Endometrial microvascular endothelial cells (primary cell): ENCODE measurements around the gene PRKCD. TPM values are rescaled to one million over a fixed set of nuclear protein-coding genes. Genes with fewer than 3 reads are reported as not detected.

Source experiments
- in situ Hi-C: cut with HindIII; loops from 2 replicates; pipeline ENCODE4 v1.10.0; 2017; ENCODE audit warnings: low sequenced_read_pairs, low pct_unique_long_range_greater_than_20kb; ENCODE audit errors: inconsistent ontology term
- total RNA-seq: library from RNA; depleted of rRNA; stranded (reverse); fragments of >200 nt; gene quantifications from one replicate; pipeline ENCODE4 v1.2.3, GENCODE V29; 2015; ENCODE audit errors: inconsistent ontology term

The PRKCD gene
- total RNA-seq, result 2.7 TPM

DNA sequence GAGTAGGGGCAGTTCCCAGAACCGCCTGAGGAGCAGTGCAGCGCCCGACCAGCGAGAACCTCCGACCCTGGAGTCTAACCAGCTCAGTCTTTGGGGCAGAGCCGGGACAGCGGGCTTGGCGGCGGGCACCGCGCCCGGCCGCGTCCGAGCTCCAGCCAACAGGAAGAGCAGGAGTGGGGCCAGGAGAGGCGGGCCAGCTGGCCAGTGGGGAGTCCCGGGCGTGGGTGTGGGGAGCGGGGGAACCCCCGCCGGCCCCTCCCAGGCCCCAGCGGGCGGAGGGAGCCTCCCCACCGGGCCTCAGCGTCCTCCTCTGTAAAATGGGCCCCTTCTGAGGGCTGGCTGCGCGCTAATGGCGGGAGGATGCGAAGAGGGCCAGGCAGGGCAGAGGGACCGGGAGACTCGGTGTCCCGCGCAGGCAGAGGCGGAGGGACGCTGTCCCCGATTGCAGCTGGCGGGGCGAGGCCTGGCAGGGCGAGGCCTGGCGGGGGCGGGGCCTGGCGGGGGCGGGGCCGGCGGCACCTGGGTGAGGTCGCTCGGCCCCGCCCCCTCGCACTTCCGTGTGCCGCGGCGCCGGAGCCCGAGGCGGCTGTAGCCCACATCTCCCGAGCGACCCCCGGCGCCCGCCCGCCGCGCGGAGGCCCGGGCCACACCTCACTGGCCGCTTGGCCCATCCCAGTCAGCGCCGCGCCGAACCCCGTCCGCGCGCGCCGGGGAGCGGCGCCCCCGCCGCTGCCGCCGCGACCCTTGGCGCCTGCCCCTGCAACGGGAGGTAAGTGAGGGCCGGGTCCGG is at the start of gene PRKCD:
Gene PRKCD (plus strand): TSS at position 550 of the 790 bp plus-strand sequence. CDS start 17,214 bp downstream, outside the sequence.
- in situ Hi-C loops, result no loop called here

DNA sequence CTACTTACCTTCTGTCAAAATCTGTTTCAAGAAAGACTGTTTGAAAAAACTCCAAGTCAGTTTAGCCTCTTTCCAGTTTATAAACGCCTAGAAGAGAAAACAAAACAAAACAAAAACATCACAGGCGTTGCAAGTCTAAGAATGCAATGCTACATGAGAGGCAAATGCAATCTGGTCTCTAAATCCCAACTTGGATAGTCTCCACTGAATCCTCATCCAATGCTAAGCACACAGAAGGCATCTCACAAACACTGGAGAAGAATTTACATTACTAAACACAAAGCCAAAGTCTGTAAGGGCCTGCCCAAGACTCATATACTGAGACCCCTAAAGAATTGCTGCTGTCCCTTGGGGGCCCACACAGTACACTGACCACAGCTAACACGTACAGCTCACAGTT is 49.2 kb upstream of the PRKCD start:
- in situ Hi-C loops, result no loop called here

GRCh38 chr3:53113293-53114010 is 47.6 kb upstream of the PRKCD start:
- in situ Hi-C loops, result no loop called here

- in situ Hi-C loops, result no loop called here
Measured at GRCh38 chr3:53114011-53114400, 47.0 kb upstream of the PRKCD start.

GRCh38 chr3:53114412-53115074 is 46.5 kb upstream of the PRKCD start:
- in situ Hi-C loops, result no loop called here

- in situ Hi-C loops, result no loop called here
Measured at GRCh38 chr3:53116956-53117355, 44.1 kb upstream of the PRKCD start.

GRCh38 chr3:53120336-53120735 is 40.7 kb upstream of the PRKCD start:
- in situ Hi-C loops, result no loop called here

DNA sequence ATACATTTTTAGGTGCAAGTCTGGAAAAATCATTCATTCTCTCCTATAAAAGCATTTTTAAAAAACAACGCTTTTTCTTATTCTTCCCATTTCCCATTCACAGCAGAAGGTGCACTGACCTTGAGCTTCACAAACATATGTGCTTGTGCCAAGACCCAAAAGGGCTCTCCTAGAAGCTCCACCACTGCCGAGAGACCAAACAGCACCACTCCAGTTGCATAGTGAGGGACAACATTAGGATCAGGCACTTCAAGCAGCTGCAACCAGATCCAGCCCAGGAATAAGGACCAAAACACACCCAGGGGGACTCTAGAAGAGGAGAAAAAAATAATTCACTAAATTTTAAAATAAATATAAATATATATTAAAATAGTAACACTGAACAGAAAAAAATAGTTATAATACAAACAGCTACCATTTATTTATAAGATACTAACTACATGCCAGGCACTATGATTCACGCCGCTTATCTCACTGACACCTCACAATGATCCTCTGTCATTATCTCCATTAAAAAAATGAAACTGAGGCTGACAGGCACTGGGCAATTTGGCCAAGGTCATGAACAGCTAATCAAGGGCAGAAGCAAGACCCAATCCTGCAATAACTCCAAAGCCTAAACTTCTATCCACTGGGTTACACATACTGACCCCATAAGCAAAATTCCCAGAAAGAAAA is 38.6 kb upstream of the PRKCD start:
- in situ Hi-C loops, result no loop called here

GRCh38 chr3:53122933-53123305 is 38.1 kb upstream of the PRKCD start:
- in situ Hi-C loops, result no loop called here

GRCh38 chr3:53123510-53123909 is 37.5 kb upstream of the PRKCD start:
- in situ Hi-C loops, result no loop called here

DNA sequence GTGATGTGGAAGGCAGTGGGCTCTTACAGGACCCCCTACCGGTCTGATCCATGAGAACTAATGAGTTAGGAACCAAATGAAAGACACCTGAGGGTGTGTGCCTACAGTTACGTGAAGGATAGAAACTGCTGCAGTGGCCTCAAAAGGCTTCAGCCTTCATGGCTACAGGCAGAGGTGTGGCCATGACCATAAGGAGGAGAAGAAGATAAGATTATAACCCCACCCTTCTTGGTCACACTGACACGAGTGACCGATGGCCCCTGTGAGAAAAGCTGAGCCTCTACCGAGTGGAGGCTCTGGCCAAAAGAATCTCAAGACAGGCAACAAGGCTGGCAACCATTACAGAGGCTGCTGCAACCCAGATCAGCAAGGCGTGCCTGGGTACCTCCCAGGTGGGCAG is 37.1 kb upstream of the PRKCD start:
- in situ Hi-C loops, result no loop called here

DNA sequence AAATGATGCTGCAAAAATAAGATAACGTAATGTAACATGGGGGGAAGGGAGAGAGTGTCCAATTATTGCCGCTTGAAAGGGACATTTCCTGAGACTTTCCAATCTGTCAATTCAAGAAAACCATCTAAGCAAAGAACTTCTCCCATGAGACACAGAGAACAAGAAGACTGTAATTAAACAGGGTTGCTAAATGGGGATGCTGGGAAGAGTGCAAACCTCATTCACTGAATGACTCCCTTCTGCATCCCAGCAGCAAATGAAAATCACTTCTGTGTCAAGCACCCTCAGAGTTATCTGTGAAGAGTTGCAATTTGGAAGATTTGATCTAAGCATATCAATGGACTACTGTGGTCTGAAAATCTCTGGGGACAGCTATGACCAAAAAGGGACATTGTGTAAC is 34.4 kb upstream of the PRKCD start:
- in situ Hi-C loops, result no loop called here

GRCh38 chr3:53129344-53129743 is 31.7 kb upstream of the PRKCD start:
- in situ Hi-C loops, result no loop called here

- in situ Hi-C loops, result no loop called here
Measured at GRCh38 chr3:53130179-53131061, 30.6 kb upstream of the PRKCD start, which contains the start of gene RFT1. Gene RFT1 (minus strand): TSS chr3:53130435. CDS start chr3:53130400, 35 bp downstream.

DNA sequence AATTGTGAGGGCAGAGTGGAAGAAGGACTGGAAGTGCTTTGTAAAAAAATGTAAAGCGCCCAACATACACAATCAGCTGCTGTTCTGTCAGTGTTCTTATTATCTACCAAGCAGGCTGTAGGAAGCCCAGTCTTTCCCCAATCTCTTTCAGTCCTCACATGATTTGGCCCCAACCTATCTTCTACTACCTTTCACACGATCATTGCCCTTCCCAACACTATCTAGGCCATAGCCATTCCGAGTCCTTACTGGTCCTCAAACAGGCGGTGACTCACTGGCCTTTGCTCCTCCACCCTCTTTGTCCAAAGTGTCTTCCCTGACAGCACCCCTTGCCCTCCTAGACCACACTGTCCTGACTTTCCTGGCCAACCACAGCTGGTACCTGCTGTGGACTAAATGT is 29.9 kb upstream of the PRKCD start:
- in situ Hi-C loops, result no loop called here

DNA sequence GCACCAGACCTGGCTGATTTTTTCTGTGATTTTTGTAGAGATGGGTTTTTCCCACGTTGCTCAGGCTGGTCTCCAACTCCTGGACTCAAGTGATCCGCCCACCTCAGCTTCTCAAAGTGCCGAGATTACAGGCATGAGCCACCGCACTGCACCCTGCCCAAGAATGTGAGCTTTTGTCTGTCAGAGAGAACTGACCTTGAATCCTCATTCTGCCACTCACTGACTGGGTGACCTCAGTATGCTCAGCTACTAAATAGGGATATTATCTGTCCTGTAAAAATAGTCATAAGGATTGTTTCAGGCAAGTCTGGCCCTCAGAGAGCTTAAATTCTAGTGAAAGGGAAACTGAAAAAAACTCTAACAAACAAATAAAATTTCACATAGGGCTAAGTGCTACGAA is 28.7 kb upstream of the PRKCD start:
- in situ Hi-C loops, result no loop called here

GRCh38 chr3:53134631-53135232 is 26.3 kb upstream of the PRKCD start:
- in situ Hi-C loops, result no loop called here

GRCh38 chr3:53137221-53137620 is 23.8 kb upstream of the PRKCD start:
- in situ Hi-C loops, result no loop called here
